SH-SY5Y (cell line): ENCODE measurements around the gene DCK.

Experiments used
- GATA2 ChIP-seq: IDR thresholded peaks from 2 replicates; pipeline ENCODE4 v1.6.1; 2011; ENCODE audit warnings: mild to moderate bottlenecking, low read depth, low read length
- GATA3 ChIP-seq: IDR thresholded peaks from 2 replicates; pipeline ENCODE4 v1.6.1; 2011; ENCODE audit warnings: low read depth, mild to moderate bottlenecking, low read length, moderate library complexity

Gene DCK

DNA sequence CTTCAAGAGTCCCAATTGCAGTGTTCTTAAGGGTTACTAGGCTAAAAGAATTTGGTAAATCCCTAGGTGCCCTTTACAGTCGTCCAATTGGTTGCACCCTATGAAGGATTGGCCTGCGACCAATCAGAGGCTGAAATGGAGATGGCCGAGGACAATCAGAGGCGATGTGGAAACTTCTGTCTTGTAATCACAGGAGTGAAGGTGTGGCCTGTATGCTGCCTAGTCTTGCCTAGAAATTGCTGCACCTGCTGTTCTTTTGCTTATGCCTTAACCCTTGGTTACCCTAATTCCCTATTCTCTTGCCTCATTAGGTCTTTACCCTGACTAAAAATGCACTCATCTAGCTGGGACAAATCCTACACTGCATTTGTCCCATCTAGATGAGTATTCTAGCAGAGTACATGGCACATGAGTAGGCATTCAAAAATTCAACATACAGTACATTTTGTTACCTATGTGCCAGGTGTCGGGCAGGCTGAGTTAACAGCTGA, 1.0 kb upstream of the DCK start:
- no peak for TF ChIP-seq GATA3
- TF ChIP-seq GATA2: no peak

DNA sequence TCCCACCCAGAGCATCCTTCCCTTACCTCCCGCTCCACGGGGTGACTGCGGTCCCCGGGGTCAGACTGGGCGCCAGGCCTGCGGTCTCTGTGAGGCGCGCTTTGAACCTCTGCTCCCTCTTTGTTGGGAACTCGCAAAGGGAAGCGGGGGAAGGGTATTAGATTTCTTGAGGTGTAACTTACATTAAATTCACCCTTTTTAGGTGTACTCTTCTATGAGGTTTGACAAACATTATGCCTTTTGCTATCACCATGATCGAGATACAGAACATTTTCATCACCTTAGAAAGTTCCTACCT, 569 bp downstream of the DCK start:
- TF ChIP-seq GATA2 (no peak), GATA3 (no peak)

DNA sequence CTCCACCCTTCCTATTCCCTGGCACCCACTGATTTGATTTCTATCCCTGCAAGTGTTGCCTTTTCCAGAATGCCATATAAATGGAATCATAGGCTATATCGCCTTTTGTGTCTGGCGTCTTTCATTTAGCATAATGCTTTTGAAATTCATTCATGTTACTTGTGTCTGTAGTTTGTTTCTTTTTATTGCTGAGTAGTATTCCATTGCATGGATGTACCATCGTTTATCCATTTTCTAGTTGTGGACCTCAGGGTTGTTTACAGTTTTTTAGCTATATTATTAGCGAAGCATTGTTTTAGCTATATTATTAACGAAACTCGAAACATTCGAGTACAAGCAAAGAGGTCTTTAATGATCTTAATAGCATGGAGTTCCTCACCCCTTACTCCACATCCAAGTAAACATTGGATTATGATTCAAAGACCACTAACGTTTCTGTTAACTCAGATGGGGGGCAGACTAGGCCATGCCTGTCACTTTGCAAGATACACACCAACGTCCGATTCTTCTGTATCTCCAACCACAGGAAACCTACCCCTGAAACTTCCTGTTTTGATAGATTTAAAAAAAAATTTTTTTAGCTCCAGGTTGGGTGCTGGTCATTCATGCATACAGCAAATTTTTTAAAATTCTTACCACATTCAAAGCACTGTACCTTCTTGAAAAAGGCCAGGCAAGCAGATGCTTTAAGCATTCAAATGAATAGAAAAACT, 1.1 kb downstream of the DCK start:
- no peak for TF ChIP-seq GATA3
- no peak for TF ChIP-seq GATA2

DNA sequence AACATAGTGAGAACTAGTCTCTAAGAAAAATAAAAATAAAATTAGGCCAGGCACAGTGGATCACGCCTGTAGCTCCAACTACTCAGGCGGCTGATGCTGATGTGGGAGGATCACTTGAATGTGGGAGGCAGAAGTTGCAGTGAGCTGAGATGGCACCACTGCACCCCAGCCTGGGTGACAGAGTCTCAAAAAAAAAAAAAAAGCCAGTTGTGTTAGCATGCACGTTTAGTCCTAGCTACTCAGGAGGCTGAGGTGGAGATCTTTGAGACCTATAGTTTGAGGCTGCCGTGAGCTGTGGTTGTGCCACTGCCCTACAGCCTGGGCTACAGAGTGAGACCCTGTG, 2.5 kb downstream of the DCK start:
- TF ChIP-seq GATA2: no peak
- no peak for TF ChIP-seq GATA3

DNA sequence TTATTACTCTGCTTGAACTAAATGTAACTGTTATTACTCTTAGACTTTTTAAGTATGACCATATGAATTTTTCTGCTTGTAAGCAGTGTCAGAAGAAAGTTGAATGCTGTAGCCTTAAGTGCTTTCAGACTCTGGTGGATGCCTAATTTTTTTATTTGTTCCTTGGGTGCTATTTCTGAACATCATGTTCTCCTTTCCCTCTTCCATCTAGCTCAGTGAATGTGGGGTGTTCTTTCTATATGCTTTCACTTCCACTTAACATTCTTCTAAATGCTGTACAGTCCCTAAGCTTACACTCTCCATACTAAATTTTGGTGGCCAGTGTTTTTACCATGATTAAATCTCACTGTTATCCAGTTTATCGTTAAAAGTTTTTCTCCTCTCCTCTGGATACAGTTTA, 3.6 kb downstream of the DCK start:
- no peak for TF ChIP-seq GATA2
- TF ChIP-seq GATA3: no peak

DNA sequence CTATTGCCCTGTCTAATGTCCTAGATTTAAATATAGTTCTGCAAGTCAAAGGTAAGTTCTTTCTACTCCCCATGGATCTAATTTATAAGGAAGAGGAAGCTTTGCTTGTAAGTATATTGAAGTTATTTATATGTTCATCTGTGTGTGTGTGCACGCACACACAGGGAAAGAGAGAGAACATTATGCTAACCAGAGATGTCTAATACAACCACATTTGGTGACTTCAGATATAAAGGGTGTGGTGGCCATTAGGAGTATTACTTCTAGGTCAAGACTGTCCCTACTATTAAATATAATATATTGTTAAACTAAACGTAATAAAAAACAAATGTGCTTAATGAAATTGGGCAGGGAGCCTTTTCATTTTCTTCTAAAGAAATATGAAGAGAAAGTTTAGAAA, 4.1 kb downstream of the DCK start:
- no peak for TF ChIP-seq GATA2

DNA sequence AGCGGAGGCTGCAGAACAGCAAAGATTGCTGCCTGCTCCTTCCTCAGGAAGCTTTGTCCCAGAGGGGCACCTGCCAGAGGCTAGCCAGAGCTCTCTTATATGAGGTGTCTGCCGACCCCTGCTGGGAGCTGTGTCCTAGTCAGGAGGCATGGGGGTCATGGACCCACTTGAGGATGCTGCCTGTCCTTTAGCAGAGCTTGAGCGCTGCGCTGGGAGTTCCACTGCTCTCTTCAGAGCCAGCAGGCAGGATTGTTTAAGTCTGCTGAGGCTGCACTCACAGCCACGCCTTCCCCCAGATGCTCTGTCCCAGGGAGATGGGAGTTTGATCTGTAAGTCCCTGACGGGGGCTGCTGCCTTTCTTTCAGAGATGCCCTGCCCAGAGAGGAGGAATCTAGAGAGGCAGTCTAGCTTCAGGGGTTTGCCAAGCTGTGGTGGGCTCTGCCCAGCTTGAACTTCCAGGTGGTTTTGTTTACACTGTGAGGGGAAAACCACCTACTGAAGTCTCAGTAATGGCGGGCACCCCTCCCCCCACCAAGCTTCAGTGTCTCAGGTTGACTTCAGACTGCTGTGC, 10.9 kb downstream of the DCK start:
- TF ChIP-seq GATA2 (no peak), GATA3 (no peak)

DNA sequence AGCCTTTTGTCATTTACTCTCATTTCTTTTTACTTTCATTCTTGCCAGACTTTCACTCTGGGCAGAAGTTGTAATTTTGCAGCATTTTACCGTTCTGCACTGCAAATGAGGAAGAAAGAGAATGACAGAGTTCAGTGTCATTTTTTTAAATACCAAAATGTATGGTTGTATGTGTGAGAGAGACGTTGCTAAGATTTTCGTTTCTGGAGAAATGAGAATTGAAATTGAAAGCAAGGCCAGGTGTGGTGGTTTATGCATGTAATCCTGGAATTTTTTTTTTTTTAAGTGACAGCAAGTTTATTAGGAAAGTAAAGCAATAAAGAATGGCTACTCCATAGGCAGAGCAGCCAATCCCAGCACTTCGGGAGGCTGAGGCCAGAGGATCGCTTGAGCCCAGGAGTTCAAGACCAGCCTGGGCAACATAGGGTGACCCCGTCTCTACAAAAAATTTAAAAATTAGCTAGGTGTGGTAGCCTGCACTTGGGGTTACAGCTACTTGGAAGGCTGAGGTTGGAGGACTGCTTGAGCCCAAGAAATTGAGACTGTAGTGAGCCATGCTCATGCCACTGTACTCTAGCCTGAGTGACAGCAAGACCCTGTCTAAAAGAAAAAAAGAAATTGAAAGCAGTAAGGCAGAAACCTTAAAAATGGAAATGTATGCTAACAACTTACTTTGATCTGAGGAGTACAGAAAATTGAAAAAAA, 12.9 kb downstream of the DCK start:
- no peak for TF ChIP-seq GATA2
- TF ChIP-seq GATA3: no peak

DNA sequence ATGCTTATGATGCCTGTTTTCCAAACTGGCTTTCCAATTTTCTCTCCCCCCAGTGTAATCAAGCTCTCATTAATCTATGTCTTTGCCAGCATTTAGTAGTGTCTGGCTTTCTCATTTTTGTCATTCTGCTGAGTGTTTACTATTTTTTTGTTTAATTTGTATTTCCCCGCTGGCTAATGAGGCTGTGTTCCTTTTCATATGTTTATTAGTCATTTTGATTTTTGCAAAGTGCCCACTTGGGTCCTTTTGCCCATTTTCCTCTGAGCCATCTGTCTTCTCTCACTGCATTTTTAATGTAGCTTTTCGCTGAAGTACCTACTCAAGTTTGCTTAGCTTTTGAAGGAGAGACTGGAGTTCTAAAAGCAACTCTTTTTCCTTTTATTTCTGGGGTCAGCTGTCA, 14.7 kb downstream of the DCK start:
- TF ChIP-seq GATA3: no peak
- TF ChIP-seq GATA2: no peak

DNA sequence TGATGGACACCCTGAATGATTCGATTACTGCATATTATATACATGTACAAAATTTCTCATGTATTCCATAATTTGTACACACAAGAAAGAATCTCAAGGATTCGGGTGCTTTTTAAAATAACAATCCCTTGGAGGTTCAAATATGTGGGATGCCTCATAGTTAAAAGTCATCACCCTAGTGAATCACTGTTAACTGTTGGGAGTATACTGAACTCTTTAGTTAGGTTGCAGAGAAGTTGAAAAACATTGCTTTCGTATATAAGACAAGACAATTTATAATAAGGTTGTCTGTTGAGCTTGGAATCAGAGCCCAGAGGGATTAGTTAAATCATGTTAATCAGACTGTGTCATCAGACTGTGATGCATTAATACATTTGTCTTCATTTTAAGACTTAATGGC, 15.6 kb downstream of the DCK start:
- TF ChIP-seq GATA2: no peak
- no peak for TF ChIP-seq GATA3

DNA sequence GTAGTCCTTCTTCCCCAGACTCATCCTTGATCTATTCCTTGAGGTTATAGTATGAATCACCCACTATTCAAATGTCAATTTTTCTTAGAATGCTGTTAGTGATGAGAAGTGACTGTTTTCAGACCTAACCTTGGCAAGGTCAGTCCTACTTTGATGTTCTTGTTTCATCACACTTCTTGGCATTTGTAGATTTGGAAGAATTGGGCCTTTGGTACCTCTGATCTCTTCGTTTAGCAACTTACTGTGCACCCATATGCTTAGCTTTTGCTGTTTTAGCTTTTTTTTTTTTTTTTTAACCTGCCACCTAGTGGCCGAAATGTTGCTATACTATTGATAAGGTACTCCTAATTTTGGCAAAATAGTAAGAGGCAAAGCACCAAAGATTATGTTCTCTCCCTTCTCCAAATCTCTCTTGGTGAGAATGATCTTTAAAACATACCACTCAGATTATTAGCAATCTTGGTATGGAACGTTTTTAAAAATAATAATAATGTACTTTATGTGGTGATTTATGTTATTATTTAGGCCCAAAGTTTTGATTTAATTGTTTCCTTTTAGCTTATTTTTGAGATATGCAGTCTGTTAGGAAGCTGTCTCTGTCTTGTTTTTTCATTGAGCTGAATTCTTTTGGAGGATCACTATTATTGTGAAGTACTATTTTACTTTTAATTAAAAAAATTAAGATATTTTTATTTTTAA, 16.6 kb downstream of the DCK start:
- no peak for TF ChIP-seq GATA3
- no peak for TF ChIP-seq GATA2

DNA sequence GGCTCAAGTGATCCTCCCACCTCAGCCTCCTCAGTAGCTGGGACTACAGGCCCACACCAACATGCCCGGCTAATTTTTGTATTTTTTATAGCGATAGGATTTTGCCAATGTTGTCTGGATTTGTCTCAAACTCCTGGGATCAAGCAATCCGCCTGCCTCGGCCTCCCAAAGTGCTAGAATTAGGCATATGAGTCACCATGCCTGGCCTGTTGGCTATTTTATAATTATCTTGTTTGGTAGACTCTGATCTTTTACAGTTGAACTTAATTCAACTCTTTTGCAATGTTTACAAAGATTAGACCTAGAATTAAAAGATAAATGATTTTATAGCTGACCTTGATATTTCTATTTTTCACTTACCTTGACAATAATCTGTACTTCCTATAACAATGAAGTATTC, 18.0 kb downstream of the DCK start:
- TF ChIP-seq GATA3: no peak
- TF ChIP-seq GATA2: no peak

DNA sequence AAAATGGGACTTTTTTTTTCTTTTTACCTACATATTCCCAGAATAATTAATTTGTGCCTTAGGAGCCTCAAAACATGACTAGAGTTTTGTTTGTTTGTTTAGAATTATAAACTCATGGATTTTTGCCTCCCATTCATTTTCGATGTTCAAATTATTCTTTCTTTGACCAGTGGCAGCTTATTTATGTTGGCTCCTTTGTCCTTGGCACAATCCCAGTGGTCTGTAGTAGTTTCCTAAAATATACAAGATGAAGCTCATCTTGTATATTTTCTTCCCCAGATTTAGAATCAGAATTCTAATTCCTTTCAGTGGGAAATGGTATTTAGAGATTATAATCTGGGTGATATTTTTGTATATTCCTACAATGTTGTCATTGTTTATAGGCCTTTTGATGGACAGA, 27.2 kb downstream of the DCK start:
- TF ChIP-seq GATA2 (no peak), GATA3 (no peak)

DNA sequence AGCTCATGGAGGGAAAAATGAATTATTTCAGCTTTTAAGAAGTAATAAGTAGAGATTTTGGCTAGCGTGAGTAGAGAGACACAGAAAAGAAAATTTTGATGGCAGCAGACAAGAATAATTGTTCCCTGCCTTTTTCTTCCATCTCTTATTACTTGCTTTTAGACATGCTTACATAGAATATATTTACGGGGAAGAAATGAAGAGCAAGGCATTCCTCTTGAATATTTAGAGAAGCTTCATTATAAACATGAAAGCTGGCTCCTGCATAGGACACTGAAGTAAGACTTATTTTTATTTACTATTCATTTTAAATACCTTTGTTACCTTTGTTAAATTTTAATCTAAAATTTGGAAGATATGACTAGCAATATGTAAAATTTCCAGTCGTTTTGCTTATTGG, 32.2 kb downstream of the DCK start:
- TF ChIP-seq GATA2: no peak
- TF ChIP-seq GATA3: no peak

DNA sequence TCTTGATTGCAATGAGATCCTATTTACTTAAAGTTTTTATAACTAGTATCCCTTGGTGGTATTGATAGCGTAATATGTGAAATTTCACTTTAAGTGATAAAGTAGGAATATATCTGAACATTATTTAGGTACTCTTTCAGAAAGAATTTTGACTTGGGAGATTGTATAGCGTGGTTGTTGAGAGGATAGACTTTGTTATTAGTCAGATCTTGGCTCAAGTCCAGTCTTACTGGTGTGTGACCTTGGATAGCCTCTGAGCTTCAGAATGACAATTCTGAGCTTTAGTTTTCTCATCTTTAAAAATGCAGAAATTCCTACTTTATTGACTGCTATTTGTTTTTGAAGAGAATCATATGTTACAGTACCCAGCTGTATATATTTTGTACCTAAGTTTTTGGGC, 32.6 kb downstream of the DCK start:
- no peak for TF ChIP-seq GATA2
- TF ChIP-seq GATA3: no peak

DNA sequence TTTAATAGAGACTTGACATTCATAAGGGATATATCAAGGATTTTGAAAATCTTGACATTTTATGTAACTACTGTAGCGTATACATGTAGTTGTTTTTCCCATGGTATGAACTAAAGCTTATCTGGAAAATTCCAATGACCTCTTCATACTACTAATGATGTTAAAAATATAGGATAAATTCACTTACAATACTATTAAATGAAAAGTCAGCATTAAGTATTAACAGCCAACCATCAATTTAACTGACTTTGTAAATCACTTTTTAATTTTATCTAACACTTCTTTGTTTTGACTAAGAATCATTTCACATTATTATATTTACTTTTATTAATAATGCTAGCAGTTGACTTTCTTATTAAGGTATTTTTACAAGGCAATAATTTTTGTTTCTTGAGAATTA, 34.2 kb downstream of the DCK start:
- TF ChIP-seq GATA3 (no peak), GATA2 (no peak)

DNA sequence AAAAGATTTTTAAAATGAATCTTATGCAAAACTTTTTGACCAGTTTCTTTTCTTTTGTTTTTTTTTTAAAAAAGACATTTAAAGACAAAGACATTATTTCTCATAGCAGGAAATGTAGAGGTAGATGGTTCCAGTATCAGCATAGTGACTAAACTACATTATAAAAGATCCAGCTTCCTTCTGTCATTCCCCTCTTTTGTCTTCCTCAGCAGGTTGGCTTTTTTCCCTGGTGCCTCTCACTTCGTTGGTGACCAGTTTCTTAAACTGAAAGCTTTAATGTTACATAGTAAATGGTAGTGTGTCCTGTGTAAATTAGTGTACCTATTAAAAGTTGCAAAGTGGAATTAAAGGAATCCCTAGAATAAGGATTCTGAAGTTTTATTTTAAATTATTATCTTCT, 36.1 kb downstream of the DCK start:
- no peak for TF ChIP-seq GATA2
- TF ChIP-seq GATA3: no peak
